HG03469 (cell line): ENCODE results near the gene TTC28.
"Not testable (repeated sequence)": the region's sequence is repeated elsewhere in the genome, so short reads cannot be mapped to it uniquely, and the experiment has no call there.

Experiments
- ATAC-seq: cut with Tn5 transposase; IDR thresholded peaks from one replicate; pipeline ENCODE4 v1.9.1; 2021; ENCODE audit warnings: mild to moderate bottlenecking, moderate library complexity, moderate number of reproducible peaks; ENCODE audit not compliant: unreplicated experiment

Gene TTC28

GRCh38 chr22:28678170-28678569 lies 1.5 kb downstream of the TTC28 start:
- ATAC-seq, result not testable (repeated sequence)

DNA sequence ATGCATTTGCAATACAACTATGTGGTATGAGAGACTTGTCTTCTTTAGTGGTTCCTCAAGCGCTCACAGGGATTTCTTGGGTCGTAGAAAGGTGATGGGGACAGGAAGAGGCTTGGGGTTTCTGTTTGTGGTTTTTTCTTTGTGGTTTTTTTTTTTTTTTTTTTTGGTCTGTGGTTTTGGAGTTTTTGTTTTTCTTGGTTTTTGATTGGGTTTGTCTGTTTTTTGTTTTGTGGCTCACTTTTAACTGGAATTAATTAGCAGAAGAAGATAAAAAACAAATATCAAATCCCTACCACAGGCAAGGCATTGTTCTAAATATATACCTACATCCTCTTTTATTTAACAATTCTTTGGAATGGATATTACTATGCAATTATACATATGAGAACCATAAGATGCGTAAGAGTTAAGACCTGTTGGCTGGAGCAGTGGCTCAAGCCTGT lies 5.5 kb downstream of the TTC28 start:
- no peak for ATAC-seq

DNA sequence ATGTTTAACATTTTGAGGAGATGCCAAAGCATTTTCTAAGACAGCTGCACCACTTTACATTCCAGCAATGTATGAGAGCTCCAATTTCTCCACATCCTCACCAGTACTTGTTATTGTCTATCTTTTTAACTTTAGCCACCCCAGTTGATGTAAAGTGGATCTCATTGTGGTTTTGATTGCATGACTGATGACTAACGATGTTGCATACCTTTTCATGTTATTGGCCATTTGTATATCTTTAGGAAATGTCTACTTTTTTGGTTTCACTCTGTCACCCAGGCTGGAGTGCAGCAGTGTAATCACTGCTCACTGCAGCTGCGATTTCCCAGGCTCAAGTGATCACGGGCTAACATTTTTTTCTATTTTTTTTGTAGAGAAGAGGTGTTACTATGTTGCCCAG lies 8.9 kb downstream of the TTC28 start:
- no peak for ATAC-seq

DNA sequence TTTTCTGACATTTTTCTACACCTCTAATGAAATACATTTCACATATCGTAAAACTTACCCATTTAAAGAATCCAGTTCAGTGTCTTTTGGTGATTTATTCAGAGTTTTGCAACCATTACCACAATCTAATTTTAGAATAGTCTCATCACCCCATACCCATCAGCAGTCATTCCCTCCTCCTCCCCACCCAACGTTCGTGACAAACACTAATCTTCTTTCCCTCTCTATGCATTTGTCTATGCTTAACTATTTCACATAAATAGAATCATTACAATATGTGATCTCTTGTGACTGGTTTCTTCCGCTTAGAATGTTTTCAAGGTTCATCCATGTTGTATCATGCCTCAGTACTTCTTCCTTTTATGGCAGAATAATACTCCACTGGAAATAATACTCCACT lies 9.5 kb downstream of the TTC28 start:
- no peak for ATAC-seq

GRCh38 chr22:28669387-28669786 lies 10.3 kb downstream of the TTC28 start:
- ATAC-seq, result no peak

- ATAC-seq, result not testable (repeated sequence)
Measured at GRCh38 chr22:28663569-28663942, 16.1 kb downstream of the TTC28 start.

DNA sequence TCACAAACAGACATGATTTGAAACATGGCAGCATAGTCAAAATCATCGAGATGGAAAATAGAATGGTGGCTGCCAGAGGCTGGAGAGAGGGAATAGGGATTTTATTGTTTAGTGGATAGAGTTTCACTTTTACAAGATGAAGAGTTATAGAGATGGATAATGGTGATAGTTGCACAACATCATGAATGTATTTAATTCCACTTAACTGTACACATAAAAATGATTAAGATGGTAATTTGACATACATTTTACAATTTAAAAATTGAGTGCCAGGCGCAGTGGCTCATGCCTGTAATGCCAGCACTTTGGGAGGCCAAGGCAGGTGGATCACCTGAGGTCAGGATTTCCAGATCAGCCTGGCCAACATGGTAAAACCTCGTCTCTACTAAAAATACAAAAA lies 21.2 kb downstream of the TTC28 start:
- ATAC-seq, result no peak

GRCh38 chr22:28656181-28656580 lies 23.5 kb downstream of the TTC28 start:
- ATAC-seq, result no peak

- no peak for ATAC-seq
Measured at GRCh38 chr22:28650463-28650862, 29.2 kb downstream of the TTC28 start.

DNA sequence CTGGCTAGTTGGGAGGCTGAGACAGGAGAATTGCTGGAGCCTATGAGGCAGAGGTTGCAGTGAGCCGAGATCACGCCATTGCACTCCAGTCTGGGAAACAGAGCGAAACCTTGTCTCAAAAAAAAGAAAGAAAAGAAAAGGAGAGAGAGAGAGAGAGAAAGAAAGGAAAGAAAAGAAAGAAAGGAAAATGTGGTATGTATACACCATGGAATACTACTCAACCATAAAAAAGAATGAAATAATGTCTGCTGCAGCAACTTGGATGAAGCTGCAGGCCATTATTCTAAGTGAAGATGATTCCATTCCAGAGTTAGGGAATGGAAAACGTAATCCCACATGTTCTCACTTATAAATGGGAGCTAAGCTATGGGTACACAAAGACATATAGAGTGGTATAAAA lies 30.8 kb downstream of the TTC28 start:
- ATAC-seq, result no peak

DNA sequence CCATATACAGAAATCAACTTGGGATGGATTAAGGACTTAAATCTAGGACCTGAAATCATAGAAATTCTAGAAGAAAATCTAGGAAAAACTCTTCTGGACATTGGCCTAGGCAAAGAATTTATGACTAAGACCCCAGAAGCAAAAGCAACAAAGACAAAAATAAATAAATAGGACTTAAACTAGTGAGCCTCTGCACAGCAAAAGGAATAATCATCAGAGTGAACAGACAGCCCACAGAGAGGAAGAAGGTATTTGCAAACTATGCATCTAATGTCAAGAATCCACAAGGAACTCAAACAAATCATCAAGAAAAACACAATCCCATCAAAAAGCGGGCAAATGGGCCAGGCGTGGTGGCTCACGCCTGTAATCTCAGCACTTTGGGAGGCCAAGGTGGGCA lies 32.4 kb downstream of the TTC28 start:
- no peak for ATAC-seq

- ATAC-seq, result no peak
Measured at GRCh38 chr22:28639321-28639720, 40.3 kb downstream of the TTC28 start.

DNA sequence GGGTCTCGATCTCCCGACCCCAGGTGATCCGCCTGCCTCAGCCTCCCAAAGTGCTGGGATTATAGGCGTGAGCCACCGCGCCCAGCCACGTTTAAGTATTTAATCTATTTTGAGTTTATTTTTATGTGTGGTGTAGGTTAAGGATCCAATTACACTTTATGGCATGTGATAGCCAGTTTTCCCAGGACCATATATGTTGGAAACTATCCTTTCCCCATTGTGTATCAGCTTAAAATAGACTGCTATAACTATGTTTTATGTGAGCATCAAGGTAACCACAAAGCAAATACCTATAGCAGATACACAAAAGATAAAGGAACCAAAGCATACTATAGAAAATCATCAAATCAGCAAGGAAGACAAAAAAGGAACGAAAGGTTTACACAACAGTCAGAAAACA lies 42.4 kb downstream of the TTC28 start:
- ATAC-seq, result no peak

GRCh38 chr22:28630177-28630574 lies 49.5 kb downstream of the TTC28 start:
- no peak for ATAC-seq

GRCh38 chr22:28629420-28630176 lies 50.0 kb downstream of the TTC28 start:
- ATAC-seq, result no peak

GRCh38 chr22:28628766-28629165 lies 50.9 kb downstream of the TTC28 start:
- no peak for ATAC-seq

- no peak for ATAC-seq
Measured at GRCh38 chr22:28627791-28628190, 51.8 kb downstream of the TTC28 start.

DNA sequence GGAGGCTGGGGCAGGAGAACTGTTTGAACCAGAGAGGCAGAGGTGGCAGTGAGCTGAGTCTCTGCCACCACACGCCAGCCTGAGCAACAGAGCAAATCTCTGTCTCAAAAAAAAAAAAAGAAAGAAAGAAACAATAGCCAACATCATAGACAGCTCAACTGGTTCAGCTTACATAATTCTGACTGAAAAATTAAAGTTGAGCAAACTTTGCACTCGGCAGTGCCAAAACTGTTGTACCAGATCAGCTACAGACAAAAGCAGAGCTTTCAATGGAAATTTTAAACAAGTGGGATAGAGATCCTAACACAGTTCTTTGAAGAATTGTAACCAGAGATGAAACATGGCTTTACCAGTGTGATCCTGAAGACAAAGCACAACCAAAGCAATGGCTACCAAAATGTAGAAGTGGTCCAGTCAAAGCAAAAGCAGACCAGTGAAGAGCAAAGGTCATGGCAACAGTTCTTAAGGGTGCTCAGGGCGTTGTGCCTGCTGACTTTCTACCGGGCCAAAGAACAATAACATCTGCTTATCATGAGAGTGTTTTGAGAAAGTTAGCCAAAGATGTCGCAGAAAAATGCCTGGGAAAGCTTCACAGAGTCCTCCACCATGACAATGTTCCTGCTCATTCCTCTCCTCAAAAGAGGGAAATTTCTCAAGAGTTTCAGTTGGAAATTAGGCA lies 59.3 kb downstream of the TTC28 start:
- ATAC-seq, result no peak

DNA sequence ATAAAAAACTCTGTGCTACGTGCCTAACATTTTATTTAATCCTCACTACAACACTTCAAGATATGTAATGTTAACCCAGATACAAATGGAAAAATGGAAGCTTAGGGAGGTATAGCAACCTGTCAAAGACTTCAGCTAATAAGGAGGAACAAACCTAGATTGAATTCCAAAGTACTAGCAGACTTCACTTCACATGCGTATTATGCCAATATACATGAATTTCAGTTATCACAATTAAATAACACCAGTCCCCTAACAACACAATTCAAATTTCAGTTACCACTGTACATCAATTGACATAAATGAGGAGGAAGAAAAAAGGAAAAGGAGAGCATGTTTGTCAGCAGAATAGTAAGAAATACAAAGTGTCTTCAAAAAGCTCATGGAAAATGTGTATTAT lies 60.4 kb downstream of the TTC28 start:
- no peak for ATAC-seq

DNA sequence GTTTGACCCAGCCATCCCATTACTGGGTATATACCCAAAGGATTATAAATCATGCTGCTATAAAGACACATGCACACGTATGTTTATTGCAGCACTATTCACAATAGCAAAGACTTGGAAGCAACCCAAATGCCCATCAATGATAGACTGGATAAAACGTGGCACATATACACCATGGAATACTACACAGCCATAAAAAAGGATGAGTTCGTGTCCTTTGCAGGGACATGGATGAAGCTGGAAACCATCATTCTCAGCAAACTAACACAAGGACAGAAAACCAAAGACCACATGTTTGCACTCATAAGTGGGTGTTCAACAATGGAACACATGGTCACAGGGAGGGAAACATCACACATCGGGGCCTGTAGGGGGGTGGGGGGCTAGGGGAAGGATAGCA lies 64.2 kb downstream of the TTC28 start:
- not testable (repeated sequence) for ATAC-seq

- no peak for ATAC-seq
Measured at GRCh38 chr22:28609921-28610320, 69.7 kb downstream of the TTC28 start.

DNA sequence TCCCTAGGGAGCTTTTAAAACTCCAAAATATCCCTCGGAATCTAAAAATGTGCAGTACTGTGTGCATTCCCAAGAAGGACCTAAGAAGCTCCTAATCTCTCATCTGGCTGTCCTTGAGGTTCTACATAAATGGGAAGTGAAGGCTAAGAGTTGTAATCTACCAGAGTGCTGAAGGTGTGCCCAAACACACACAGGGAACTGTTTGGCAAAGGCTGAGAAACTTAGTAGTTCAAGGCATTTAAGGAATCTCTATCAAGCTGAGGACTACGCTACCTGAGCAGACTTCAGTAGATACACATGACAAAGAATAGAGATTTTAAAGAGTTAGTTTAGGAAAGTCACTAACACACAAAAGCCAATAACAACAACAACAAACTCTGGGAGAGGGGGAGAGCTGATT lies 71.1 kb downstream of the TTC28 start:
- no peak for ATAC-seq

GRCh38 chr22:28607795-28608194 lies 71.8 kb downstream of the TTC28 start:
- no peak for ATAC-seq
